GM23338 (cell line): Measurements from ENCODE around the gene ZNF518A. TPM values are rescaled to one million over a fixed set of nuclear protein-coding genes. Genes with fewer than 3 reads are reported as not detected.

ENCODE experiments used
- ATAC-seq: fragments of 200-7000 bp; cut with Tn5 transposase; 3 replicates; pipeline ENCODE4 v1.9.1; 2020
- DNase-seq: peaks from one replicate; pipeline ENCODE4 v3.0.0-alpha.2; 2015; ENCODE audit warnings: low spot score
- H2AFZ ChIP-seq: fragments of 200-600 bp; sonication (generic); 2 replicates; pipeline ENCODE4 v1.8.0; 2016; ENCODE audit warnings: antibody characterized with exemption, mild to moderate bottlenecking, moderate library complexity
- H3F3A ChIP-seq: fragments of 200-600 bp; sonication (generic); replicated peaks from 2 replicates; pipeline ENCODE4 v1.8.0; 2017; ENCODE audit warnings: antibody characterized with exemption, mixed run types, low read depth
- H3K27ac ChIP-seq: fragments of 200-600 bp; sonication (generic); 2 replicates; pipeline ENCODE4 v1.6.1; 2016; ENCODE audit warnings: low read depth
- H3K27me3 ChIP-seq: fragments of 200-600 bp; sonication (generic); 2 replicates; pipeline ENCODE4 v1.8.0; 2016; ENCODE audit warnings: mild to moderate bottlenecking, mixed run types, moderate library complexity; ENCODE audit not compliant: insufficient read depth
- H3K36me3 ChIP-seq: fragments of 200-600 bp; sonication (generic); 2 replicates; pipeline ENCODE4 v1.8.0; 2016; ENCODE audit warnings: mild to moderate bottlenecking; ENCODE audit not compliant: insufficient read depth
- H3K4me1 ChIP-seq: fragments of 200-600 bp; sonication (generic); 2 replicates; pipeline ENCODE4 v1.8.0; 2016; ENCODE audit warnings: mild to moderate bottlenecking, moderate library complexity; ENCODE audit not compliant: insufficient read depth
- H3K4me2 ChIP-seq: fragments of 200-600 bp; sonication (generic); 2 replicates; pipeline ENCODE4 v1.7.1; 2017; ENCODE audit warnings: mixed run types
- H3K4me3 ChIP-seq: fragments of 200-600 bp; sonication (generic); 2 replicates; pipeline ENCODE4 v1.6.1; 2016; ENCODE audit warnings: mixed run types
- H3K79me2 ChIP-seq: fragments of 200-600 bp; sonication (generic); replicated peaks from 2 replicates; pipeline ENCODE4 v1.8.0; 2017; ENCODE audit warnings: mild to moderate bottlenecking; ENCODE audit not compliant: insufficient read depth
- H3K9me2 ChIP-seq: fragments of 200-600 bp; sonication (generic); 2 replicates; pipeline ENCODE4 v1.8.0; 2017; ENCODE audit not compliant: insufficient read depth
- H4K20me1 ChIP-seq: fragments of 200-600 bp; sonication (generic); replicated peaks from 2 replicates; pipeline ENCODE4 v1.8.0; 2017; ENCODE audit warnings: mild to moderate bottlenecking; ENCODE audit not compliant: insufficient read depth
- H3K27ac Mint-ChIP-seq: 2 replicates; pipeline ENCODE4 v1.8.0; 2020; ENCODE audit warnings: inconsistent platforms, mild to moderate bottlenecking, moderate library complexity, mixed read lengths
- H3K27me3 Mint-ChIP-seq: 3 replicates; pipeline ENCODE4 v1.8.0; 2022; ENCODE audit warnings: low read depth, mild to moderate bottlenecking, moderate library complexity, mixed read lengths, inconsistent platforms; ENCODE audit not compliant: insufficient read depth, poor library complexity
- H3K36me3 Mint-ChIP-seq: 3 replicates; pipeline ENCODE4 v1.8.0; 2021; ENCODE audit warnings: low read depth, mild to moderate bottlenecking, inconsistent platforms, moderate library complexity, mixed read lengths
- H3K4me1 Mint-ChIP-seq: 3 replicates; pipeline ENCODE4 v1.8.0; 2020; ENCODE audit warnings: mild to moderate bottlenecking, inconsistent platforms, mixed read lengths
- H3K4me3 Mint-ChIP-seq: 3 replicates; pipeline ENCODE4 v1.8.0; 2021; ENCODE audit warnings: moderate library complexity, mild to moderate bottlenecking, inconsistent platforms, mixed read lengths
- H3K9me3 Mint-ChIP-seq: 3 replicates; pipeline ENCODE4 v1.8.0; 2020; ENCODE audit warnings: moderate library complexity, mild to moderate bottlenecking, inconsistent platforms, mixed read lengths
- CREB1 ChIP-seq: fragments of 250-450 bp; sonication (Bioruptor Pico); IDR thresholded peaks from 2 replicates; pipeline ENCODE4 v1.5.0; 2020; ENCODE audit warnings: low read depth, mild to moderate bottlenecking, moderate library complexity
- EZH2 ChIP-seq: fragments of 200-600 bp; sonication (generic); IDR thresholded peaks from one replicate; pipeline ENCODE4 v1.8.0; 2017; ENCODE audit warnings: antibody characterized with exemption, mild to moderate bottlenecking, low read depth; ENCODE audit not compliant: unreplicated experiment
- EZH2phosphoT487 ChIP-seq: fragments of 200-600 bp; sonication (generic); IDR thresholded peaks from one replicate; pipeline ENCODE4 v1.8.1; 2018; ENCODE audit warnings: antibody characterized with exemption; ENCODE audit not compliant: unreplicated experiment
- JUNB ChIP-seq: IDR thresholded peaks from one replicate; pipeline ENCODE4 v1.6.1; 2016; ENCODE audit warnings: antibody characterized with exemption; ENCODE audit not compliant: unreplicated experiment
- NANOG ChIP-seq: IDR thresholded peaks from 2 replicates; pipeline ENCODE4 v1.6.1; 2016; ENCODE audit warnings: antibody characterized with exemption, borderline replicate concordance
- POLR2AphosphoS5 ChIP-seq: IDR thresholded peaks from 2 replicates; pipeline ENCODE4 v1.6.1; 2016; ENCODE audit warnings: antibody characterized with exemption, low read depth
- STAT1 ChIP-seq: IDR thresholded peaks from one replicate; pipeline ENCODE4 v1.6.1; 2016; ENCODE audit warnings: antibody characterized with exemption; ENCODE audit not compliant: unreplicated experiment
- ZNF114 ChIP-seq: fragments of 250-450 bp; sonication (Bioruptor Pico); IDR thresholded peaks from 2 replicates; pipeline ENCODE4 v1.5.0; 2020; ENCODE audit warnings: mild to moderate bottlenecking, moderate library complexity
- ZNF331 ChIP-seq: fragments of 250-450 bp; sonication (Bioruptor Pico); IDR thresholded peaks from 2 replicates; pipeline ENCODE4 v1.5.0; 2020; ENCODE audit warnings: low read depth, mild to moderate bottlenecking, moderate library complexity
- polyA plus RNA-seq: library from polyadenylated mRNA; unstranded; fragments of >200 nt; fragmentation: Nextera tagmentation; extraction: Ambion mirVana; gene quantifications from 2 replicates; pipeline ENCODE4 v1.2.1, GENCODE V29; 2016
- total RNA-seq: library from RNA; depleted of rRNA; stranded (reverse); fragments of >200 nt; shearing (Covaris generic); gene quantifications from 2 replicates; pipeline ENCODE4 v1.2.3, GENCODE V29; 2014
- TF ChIP-seq, protein P1 (sequence below), 2 experiments: fragments of 200-600 bp in 1 of 2; sonication (generic) in 1 of 2; conservative IDR thresholded peaks; 2 replicates each; pipeline versions ENCODE4 v1.5.1 to v1.6.1; 2016 to 2017; ENCODE audit warnings: antibody characterized with exemption in 2 of 2, low read depth in 2 of 2, mild to moderate bottlenecking in 2 of 2, moderate library complexity in 1 of 2
- TF ChIP-seq, protein P2 (sequence below): IDR thresholded peaks from one replicate; pipeline ENCODE4 v1.6.1; 2018; ENCODE audit warnings: antibody characterized with exemption; ENCODE audit not compliant: unreplicated experiment
- TF ChIP-seq, protein P3 (sequence below): fragments of 250-450 bp; sonication (Bioruptor Pico); IDR thresholded peaks from 2 replicates; pipeline ENCODE4 v1.5.0; 2020; ENCODE audit warnings: mild to moderate bottlenecking, moderate library complexity

The ZNF518A gene
- total and polyA plus RNA-seq, 2 experiments from 2014 or later = 44.6 to 52.1 TPM

DNA sequence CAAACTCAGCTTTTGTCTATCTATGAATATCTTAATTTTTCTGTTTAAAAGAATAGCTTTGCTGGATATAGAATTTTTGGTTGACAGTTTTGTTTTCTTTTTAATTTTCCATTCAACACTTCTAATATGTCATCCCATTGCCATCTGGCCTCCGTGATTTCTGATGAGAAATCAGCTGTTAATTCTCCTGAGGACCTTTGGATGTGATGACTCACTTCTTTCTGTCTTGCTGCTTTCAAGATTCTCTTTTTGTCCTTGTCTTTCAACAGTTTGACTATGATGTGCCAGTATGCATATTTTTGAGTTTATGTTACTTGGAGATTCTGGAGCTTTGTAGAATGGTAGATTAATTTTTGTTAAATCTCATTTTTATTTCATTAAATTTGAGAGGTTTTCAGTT is 38.4 kb downstream of the ZNF518A start:
- H3K9me3 Mint-ChIP-seq = peaks cover 18% of the 10 kb centered on the region; the same call in 2 of the 3 replicates
- H3K27ac Mint-ChIP-seq = no peak overlapping the region
- TF ChIP-seq EZH2phosphoT487 (no peak), POLR2AphosphoS5 (no peak), STAT1 (no peak), JUNB (no peak), NANOG (no peak), ZNF331 (CRISPR knock-in tag) (no peak), EZH2 (no peak), CREB1 (no peak), ZNF114 (CRISPR knock-in tag) (no peak)
- TF ChIP-seq, protein P1, sequence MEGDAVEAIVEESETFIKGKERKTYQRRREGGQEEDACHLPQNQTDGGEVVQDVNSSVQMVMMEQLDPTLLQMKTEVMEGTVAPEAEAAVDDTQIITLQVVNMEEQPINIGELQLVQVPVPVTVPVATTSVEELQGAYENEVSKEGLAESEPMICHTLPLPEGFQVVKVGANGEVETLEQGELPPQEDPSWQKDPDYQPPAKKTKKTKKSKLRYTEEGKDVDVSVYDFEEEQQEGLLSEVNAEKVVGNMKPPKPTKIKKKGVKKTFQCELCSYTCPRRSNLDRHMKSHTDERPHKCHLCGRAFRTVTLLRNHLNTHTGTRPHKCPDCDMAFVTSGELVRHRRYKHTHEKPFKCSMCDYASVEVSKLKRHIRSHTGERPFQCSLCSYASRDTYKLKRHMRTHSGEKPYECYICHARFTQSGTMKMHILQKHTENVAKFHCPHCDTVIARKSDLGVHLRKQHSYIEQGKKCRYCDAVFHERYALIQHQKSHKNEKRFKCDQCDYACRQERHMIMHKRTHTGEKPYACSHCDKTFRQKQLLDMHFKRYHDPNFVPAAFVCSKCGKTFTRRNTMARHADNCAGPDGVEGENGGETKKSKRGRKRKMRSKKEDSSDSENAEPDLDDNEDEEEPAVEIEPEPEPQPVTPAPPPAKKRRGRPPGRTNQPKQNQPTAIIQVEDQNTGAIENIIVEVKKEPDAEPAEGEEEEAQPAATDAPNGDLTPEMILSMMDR (conservative IDR thresholded peaks at IDR 0.05; ENCODE audit: low read depth in 2 of 2) = no peak
- TF ChIP-seq, protein P2, sequence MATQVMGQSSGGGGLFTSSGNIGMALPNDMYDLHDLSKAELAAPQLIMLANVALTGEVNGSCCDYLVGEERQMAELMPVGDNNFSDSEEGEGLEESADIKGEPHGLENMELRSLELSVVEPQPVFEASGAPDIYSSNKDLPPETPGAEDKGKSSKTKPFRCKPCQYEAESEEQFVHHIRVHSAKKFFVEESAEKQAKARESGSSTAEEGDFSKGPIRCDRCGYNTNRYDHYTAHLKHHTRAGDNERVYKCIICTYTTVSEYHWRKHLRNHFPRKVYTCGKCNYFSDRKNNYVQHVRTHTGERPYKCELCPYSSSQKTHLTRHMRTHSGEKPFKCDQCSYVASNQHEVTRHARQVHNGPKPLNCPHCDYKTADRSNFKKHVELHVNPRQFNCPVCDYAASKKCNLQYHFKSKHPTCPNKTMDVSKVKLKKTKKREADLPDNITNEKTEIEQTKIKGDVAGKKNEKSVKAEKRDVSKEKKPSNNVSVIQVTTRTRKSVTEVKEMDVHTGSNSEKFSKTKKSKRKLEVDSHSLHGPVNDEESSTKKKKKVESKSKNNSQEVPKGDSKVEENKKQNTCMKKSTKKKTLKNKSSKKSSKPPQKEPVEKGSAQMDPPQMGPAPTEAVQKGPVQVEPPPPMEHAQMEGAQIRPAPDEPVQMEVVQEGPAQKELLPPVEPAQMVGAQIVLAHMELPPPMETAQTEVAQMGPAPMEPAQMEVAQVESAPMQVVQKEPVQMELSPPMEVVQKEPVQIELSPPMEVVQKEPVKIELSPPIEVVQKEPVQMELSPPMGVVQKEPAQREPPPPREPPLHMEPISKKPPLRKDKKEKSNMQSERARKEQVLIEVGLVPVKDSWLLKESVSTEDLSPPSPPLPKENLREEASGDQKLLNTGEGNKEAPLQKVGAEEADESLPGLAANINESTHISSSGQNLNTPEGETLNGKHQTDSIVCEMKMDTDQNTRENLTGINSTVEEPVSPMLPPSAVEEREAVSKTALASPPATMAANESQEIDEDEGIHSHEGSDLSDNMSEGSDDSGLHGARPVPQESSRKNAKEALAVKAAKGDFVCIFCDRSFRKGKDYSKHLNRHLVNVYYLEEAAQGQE = no peak
- TF ChIP-seq, protein P3, sequence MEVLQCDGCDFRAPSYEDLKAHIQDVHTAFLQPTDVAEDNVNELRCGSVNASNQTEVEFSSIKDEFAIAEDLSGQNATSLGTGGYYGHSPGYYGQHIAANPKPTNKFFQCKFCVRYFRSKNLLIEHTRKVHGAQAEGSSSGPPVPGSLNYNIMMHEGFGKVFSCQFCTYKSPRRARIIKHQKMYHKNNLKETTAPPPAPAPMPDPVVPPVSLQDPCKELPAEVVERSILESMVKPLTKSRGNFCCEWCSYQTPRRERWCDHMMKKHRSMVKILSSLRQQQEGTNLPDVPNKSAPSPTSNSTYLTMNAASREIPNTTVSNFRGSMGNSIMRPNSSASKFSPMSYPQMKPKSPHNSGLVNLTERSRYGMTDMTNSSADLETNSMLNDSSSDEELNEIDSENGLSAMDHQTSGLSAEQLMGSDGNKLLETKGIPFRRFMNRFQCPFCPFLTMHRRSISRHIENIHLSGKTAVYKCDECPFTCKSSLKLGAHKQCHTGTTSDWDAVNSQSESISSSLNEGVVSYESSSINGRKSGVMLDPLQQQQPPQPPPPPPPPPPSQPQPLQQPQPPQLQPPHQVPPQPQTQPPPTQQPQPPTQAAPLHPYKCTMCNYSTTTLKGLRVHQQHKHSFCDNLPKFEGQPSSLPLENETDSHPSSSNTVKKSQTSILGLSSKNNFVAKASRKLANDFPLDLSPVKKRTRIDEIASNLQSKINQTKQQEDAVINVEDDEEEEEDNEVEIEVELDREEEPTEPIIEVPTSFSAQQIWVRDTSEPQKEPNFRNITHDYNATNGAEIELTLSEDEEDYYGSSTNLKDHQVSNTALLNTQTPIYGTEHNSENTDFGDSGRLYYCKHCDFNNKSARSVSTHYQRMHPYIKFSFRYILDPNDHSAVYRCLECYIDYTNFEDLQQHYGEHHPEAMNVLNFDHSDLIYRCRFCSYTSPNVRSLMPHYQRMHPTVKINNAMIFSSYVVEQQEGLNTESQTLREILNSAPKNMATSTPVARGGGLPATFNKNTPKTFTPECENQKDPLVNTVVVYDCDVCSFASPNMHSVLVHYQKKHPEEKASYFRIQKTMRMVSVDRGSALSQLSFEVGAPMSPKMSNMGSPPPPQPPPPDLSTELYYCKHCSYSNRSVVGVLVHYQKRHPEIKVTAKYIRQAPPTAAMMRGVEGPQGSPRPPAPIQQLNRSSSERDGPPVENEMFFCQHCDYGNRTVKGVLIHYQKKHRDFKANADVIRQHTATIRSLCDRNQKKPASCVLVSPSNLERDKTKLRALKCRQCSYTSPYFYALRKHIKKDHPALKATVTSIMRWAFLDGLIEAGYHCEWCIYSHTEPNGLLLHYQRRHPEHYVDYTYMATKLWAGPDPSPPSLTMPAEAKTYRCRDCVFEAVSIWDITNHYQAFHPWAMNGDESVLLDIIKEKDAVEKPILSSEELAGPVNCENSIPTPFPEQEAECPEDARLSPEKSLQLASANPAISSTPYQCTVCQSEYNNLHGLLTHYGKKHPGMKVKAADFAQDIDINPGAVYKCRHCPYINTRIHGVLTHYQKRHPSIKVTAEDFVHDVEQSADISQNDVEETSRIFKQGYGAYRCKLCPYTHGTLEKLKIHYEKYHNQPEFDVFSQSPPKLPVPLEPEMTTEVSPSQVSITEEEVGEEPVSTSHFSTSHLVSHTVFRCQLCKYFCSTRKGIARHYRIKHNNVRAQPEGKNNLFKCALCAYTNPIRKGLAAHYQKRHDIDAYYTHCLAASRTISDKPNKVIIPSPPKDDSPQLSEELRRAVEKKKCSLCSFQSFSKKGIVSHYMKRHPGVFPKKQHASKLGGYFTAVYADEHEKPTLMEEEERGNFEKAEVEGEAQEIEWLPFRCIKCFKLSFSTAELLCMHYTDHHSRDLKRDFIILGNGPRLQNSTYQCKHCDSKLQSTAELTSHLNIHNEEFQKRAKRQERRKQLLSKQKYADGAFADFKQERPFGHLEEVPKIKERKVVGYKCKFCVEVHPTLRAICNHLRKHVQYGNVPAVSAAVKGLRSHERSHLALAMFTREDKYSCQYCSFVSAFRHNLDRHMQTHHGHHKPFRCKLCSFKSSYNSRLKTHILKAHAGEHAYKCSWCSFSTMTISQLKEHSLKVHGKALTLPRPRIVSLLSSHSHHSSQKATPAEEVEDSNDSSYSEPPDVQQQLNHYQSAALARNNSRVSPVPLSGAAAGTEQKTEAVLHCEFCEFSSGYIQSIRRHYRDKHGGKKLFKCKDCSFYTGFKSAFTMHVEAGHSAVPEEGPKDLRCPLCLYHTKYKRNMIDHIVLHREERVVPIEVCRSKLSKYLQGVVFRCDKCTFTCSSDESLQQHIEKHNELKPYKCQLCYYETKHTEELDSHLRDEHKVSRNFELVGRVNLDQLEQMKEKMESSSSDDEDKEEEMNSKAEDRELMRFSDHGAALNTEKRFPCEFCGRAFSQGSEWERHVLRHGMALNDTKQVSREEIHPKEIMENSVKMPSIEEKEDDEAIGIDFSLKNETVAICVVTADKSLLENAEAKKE (CRISPR knock-in tag) = no peak
- Histone ChIP-seq H3K4me3 (no peak overlapping the region), H3K4me2 (no peak overlapping the region), H3K27me3 (no peaks in the 10 kb centered on the region), H3K79me2 (no peaks in the 10 kb centered on the region), H4K20me1 (no peaks in the 10 kb centered on the region), H3F3A (no peaks in the 10 kb centered on the region), H3K9me2 (peaks cover 3% of the 10 kb centered on the region; the same call in 1 of the 2 replicates), H3K4me1 (no peaks in the 10 kb centered on the region), H3K27ac (no peak overlapping the region), H3K36me3 (no peaks in the 10 kb centered on the region), H2AFZ (no peak overlapping the region)
- H3K4me3 Mint-ChIP-seq = no peak overlapping the region
- H3K4me1 Mint-ChIP-seq = no peaks in the 10 kb centered on the region
- ATAC-seq (no peak), DNase-seq (no peak)
- H3K27me3 Mint-ChIP-seq = no peaks in the 10 kb centered on the region
- peaks cover 16% of the 10 kb centered on the region for H3K36me3 Mint-ChIP-seq
